Bronchial epithelial cell (primary cell): Measurements from ENCODE around the gene ELMO1. TPM values are rescaled to one million over a fixed set of nuclear protein-coding genes. Genes with fewer than 3 reads are reported as not detected.

Experiments used
- DNase-seq: peaks from one replicate; pipeline ENCODE4 v3.0.0-alpha.2; 2010; ENCODE audit warnings: low read depth
- FAIRE-seq: peaks from 2 replicates; lab custom pipeline; 2011; peaks lifted over from hg19 to GRCh38; lab: Jason Lieb, UNC
- H3K27me3 ChIP-seq: 2 replicates; pipeline ENCODE4 v1.5.1; 2011; ENCODE audit warnings: low read length; ENCODE audit not compliant: control insufficient read depth, insufficient read depth
- H3K36me3 ChIP-seq: 2 replicates; pipeline ENCODE4 v1.5.1; 2011; ENCODE audit warnings: low read length; ENCODE audit not compliant: control insufficient read depth, insufficient read depth
- H3K4me3 ChIP-seq: 2 replicates; pipeline ENCODE4 v1.5.1; 2011; ENCODE audit warnings: mild to moderate bottlenecking, low read depth, low read length, control low read depth
- total RNA-seq: library from RNA; depleted of rRNA; stranded (reverse); fragments of >200 nt; gene quantifications from 2 replicates; pipeline ENCODE4 v1.2.1, GENCODE V29; 2014
- TF ChIP-seq, protein P1 (sequence below): IDR thresholded peaks from 2 replicates; pipeline ENCODE4 v1.5.1; 2011; ENCODE audit warnings: mild to moderate bottlenecking, moderate library complexity, low read length, control low read depth, inconsistent platforms; ENCODE audit not compliant: insufficient read depth, severe bottlenecking

ELMO1 gene
- total RNA-seq, 1 donor from 2014 or later: under 0.01 TPM

DNA sequence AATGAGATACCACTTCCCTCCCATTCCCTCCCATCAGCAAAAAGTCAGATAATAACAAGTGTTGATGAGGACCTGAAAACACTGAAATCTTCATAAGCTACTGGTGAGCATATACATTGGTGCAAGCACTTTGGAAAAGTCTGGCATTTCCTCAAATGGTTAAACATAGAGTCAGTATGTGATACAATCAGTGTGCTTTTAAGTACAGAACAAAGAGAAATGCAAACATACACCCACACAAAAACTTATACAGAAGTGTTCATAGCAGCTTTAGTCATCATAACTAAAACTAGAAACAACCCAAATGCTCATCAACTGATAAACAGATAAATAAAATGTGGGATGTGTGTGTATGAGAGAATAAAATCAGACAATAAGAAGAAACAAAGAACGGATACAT lies 261.9 kb downstream of the ELMO1 start:
- Histone ChIP-seq H3K4me3 (no peak overlapping the region), H3K27me3 (peaks cover 2% of the 10 kb centered on the region), H3K36me3 (no peaks in the 10 kb centered on the region)
- no peak for FAIRE-seq
- peak; percentile 40 for DNase-seq
- TF ChIP-seq, protein P1, sequence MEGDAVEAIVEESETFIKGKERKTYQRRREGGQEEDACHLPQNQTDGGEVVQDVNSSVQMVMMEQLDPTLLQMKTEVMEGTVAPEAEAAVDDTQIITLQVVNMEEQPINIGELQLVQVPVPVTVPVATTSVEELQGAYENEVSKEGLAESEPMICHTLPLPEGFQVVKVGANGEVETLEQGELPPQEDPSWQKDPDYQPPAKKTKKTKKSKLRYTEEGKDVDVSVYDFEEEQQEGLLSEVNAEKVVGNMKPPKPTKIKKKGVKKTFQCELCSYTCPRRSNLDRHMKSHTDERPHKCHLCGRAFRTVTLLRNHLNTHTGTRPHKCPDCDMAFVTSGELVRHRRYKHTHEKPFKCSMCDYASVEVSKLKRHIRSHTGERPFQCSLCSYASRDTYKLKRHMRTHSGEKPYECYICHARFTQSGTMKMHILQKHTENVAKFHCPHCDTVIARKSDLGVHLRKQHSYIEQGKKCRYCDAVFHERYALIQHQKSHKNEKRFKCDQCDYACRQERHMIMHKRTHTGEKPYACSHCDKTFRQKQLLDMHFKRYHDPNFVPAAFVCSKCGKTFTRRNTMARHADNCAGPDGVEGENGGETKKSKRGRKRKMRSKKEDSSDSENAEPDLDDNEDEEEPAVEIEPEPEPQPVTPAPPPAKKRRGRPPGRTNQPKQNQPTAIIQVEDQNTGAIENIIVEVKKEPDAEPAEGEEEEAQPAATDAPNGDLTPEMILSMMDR: no peak

GRCh38 chr7:37181550-37181932 lies 267.1 kb downstream of the ELMO1 start:
- FAIRE-seq (no peak), DNase-seq (no peak)
- H3K27me3 ChIP-seq: peaks cover 2% of the 10 kb centered on the region
- no peaks in the 10 kb centered on the region for H3K36me3 ChIP-seq
- H3K4me3 ChIP-seq: no peak overlapping the region
- TF ChIP-seq, protein P1: no peak

DNA sequence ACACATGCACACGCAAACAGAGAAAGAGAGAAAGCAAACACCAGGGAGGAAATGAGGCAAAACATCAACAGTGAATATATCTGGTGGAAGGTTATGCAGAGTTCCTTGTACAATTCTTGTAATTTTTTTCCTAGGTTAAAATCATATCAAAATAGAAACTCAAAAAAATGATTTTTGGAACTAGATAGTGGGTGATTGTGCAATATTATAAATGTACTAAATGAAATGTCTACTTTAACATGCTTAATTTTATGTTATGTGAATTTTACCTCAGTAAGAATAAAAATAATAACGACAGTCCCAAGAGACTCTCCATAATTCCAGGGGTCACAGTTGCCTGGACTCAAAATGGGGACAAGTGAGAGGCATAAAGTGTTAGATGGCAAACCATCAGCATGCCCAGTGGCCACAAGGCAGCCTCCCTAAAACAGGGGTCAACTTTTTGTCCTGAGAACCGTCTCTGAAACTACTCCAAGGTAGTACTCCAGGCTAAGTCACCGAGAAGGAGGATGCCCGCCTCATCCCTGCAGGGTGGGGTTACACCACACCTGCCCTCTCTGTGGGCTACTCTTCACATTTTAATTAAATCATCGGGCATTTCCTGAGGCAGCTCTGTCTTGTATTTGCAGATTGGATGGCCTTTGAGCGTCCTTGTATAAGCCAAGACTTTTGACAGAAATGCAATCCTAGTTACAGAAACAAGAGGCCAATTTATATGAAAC lies 267.7 kb downstream of the ELMO1 start:
- peaks cover 2% of the 10 kb centered on the region for H3K27me3 ChIP-seq
- TF ChIP-seq, protein P1: no peak
- DNase-seq (no peak), FAIRE-seq (no peak)
- no peaks in the 10 kb centered on the region for H3K36me3 ChIP-seq
- no peak overlapping the region for H3K4me3 ChIP-seq

- no peak for FAIRE-seq
- H3K4me3 ChIP-seq: no peak overlapping the region
- DNase-seq: no peak
- TF ChIP-seq, protein P1: no peak
- H3K36me3 ChIP-seq: no peaks in the 10 kb centered on the region
- H3K27me3 ChIP-seq: no peaks in the 10 kb centered on the region
Observed at GRCh38 chr7:37176079-37176478, 272.6 kb downstream of the ELMO1 start.

- Histone ChIP-seq H3K36me3 (no peaks in the 10 kb centered on the region), H3K4me3 (no peak overlapping the region), H3K27me3 (no peaks in the 10 kb centered on the region)
- no peak for FAIRE-seq
- TF ChIP-seq, protein P1: no peak
- no peak for DNase-seq
Observed at GRCh38 chr7:37174460-37174859, 274.2 kb downstream of the ELMO1 start.

- no peak overlapping the region for H3K4me3 ChIP-seq
- DNase-seq (no peak), FAIRE-seq (no peak)
- TF ChIP-seq, protein P1: no peak
- no peaks in the 10 kb centered on the region for H3K27me3 ChIP-seq
- H3K36me3 ChIP-seq: no peaks in the 10 kb centered on the region
Observed at GRCh38 chr7:37173670-37174069, 275.0 kb downstream of the ELMO1 start.
